HEK293 (cell line): ENCODE data around the gene NAGLU.
A peak's percentile ranks its signal among the peaks of the same experiment; 100 is the strongest.

ENCODE experiments used
- CTCF ChIA-PET: fragments of 350-600 bp; formaldehyde crosslinking; extraction: SDS; loops from one replicate; lab custom pipeline; 2021; ENCODE audit warnings: antibody characterized with exemption; lab: Yijun Ruan, JAX
- POLR2A ChIA-PET: fragments of 300-600 bp; formaldehyde crosslinking; extraction: SDS; loops from one replicate; lab custom pipeline; 2020; ENCODE audit warnings: antibody characterized with exemption, inconsistent platforms; lab: Yijun Ruan, JAX
- H3K27ac ChIP-seq: fragments of 200-500 bp; sonication (Bioruptor generic); 2 replicates; pipeline ENCODE4 v1.5.1; 2014; ENCODE audit warnings: low read depth, low read length, control low read depth, inconsistent platforms; ENCODE audit errors: extremely low read depth
- H3K36me3 ChIP-seq, 2 experiments: fragments of 200-500 bp in 1 of 2; sonication (Bioruptor generic) in 1 of 2; 1 replicate in 1 of 2; 2 replicates in 1 of 2; pipeline ENCODE4 v1.5.1; 2014 to 2017; ENCODE audit warnings: inconsistent platforms in 2 of 2, low read length in 2 of 2; ENCODE audit not compliant: control insufficient read depth in 2 of 2, insufficient read depth in 1 of 2
- H3K4me1 ChIP-seq: fragments of 200-500 bp; sonication (Bioruptor generic); 2 replicates; pipeline ENCODE4 v1.5.1; 2014; ENCODE audit warnings: mild to moderate bottlenecking, low read length, inconsistent platforms; ENCODE audit not compliant: control insufficient read depth, insufficient read depth
- H3K4me3 ChIP-seq: 2 replicates; pipeline ENCODE4 v1.5.1; 2011; ENCODE audit warnings: low read depth, mild to moderate bottlenecking, control low read depth, low read length, moderate library complexity
- H3K9me3 ChIP-seq: fragments of 200-500 bp; sonication (Bioruptor generic); 2 replicates; pipeline ENCODE4 v1.5.1; 2014; ENCODE audit warnings: low read depth, low read length, inconsistent platforms; ENCODE audit not compliant: control insufficient read depth, insufficient read depth
- FEZF1 ChIP-seq: fragments of 450-650 bp; formaldehyde crosslinking; IDR thresholded peaks from 2 replicates; pipeline ENCODE4 v1.5.1; 2016; ENCODE audit warnings: missing biosample characterization, missing genetic modification characterization
- KLF10 ChIP-seq: fragments of 450-650 bp; IDR thresholded peaks from 2 replicates; pipeline ENCODE4 v1.5.1; 2018; ENCODE audit warnings: missing biosample characterization, mild to moderate bottlenecking, missing genetic modification characterization
- ZNF157 ChIP-seq: fragments of 450-650 bp; formaldehyde crosslinking; IDR thresholded peaks from 2 replicates; pipeline ENCODE4 v1.5.1; 2016; ENCODE audit warnings: missing biosample characterization, missing genetic modification characterization
- ZNF174 ChIP-seq: fragments of 450-650 bp; formaldehyde crosslinking; IDR thresholded peaks from 2 replicates; pipeline ENCODE4 v1.5.0; 2017; ENCODE audit warnings: missing biosample characterization, mild to moderate bottlenecking, missing genetic modification characterization
- ZNF24 ChIP-seq: fragments of 450-650 bp; formaldehyde crosslinking; IDR thresholded peaks from 2 replicates; pipeline ENCODE4 v1.5.1; 2016; ENCODE audit warnings: missing biosample characterization, missing genetic modification characterization
- ZNF248 ChIP-seq: fragments of 450-650 bp; formaldehyde crosslinking; IDR thresholded peaks from 2 replicates; pipeline ENCODE4 v1.5.1; 2017; ENCODE audit warnings: missing biosample characterization, missing genetic modification characterization
- ZNF473 ChIP-seq: fragments of 450-650 bp; formaldehyde crosslinking; IDR thresholded peaks from 2 replicates; pipeline ENCODE4 v1.5.1; 2017; ENCODE audit warnings: missing biosample characterization, missing genetic modification characterization
- ZNF629 ChIP-seq: fragments of 450-650 bp; formaldehyde crosslinking; IDR thresholded peaks from 2 replicates; pipeline ENCODE4 v1.5.1; 2017; ENCODE audit warnings: missing biosample characterization, missing genetic modification characterization
- ZNF747 ChIP-seq: fragments of 450-650 bp; formaldehyde crosslinking; IDR thresholded peaks from 2 replicates; pipeline ENCODE4 v1.5.1; 2016; ENCODE audit warnings: missing biosample characterization, missing genetic modification characterization
- ZNF768 ChIP-seq: fragments of 450-650 bp; formaldehyde crosslinking; IDR thresholded peaks from 2 replicates; pipeline ENCODE4 v1.5.1; 2018; ENCODE audit warnings: missing biosample characterization, mild to moderate bottlenecking, missing genetic modification characterization
- ZNF792 ChIP-seq: fragments of 450-650 bp; formaldehyde crosslinking; IDR thresholded peaks from 2 replicates; pipeline ENCODE4 v1.5.1; 2016; ENCODE audit warnings: missing biosample characterization, missing genetic modification characterization
- ZNF837 ChIP-seq: fragments of 450-650 bp; formaldehyde crosslinking; IDR thresholded peaks from 2 replicates; pipeline ENCODE4 v1.5.1; 2016; ENCODE audit warnings: missing biosample characterization, missing genetic modification characterization
- TF ChIP-seq, protein P1 (sequence below): fragments of 450-650 bp; formaldehyde crosslinking; IDR thresholded peaks from 2 replicates; pipeline ENCODE4 v1.5.1; 2016; ENCODE audit warnings: missing biosample characterization, missing genetic modification characterization
- TF ChIP-seq, protein P2 (sequence below): fragments of 450-650 bp; formaldehyde crosslinking; IDR thresholded peaks from 2 replicates; pipeline ENCODE4 v1.5.1; 2016; ENCODE audit warnings: missing biosample characterization, missing genetic modification characterization
- TF ChIP-seq, protein P3 (sequence below): fragments of 450-650 bp; formaldehyde crosslinking; IDR thresholded peaks from 2 replicates; pipeline ENCODE4 v1.5.1; 2016; ENCODE audit warnings: missing biosample characterization, missing genetic modification characterization
- TF ChIP-seq, protein P4 (sequence below): fragments of 450-650 bp; IDR thresholded peaks from 2 replicates; pipeline ENCODE4 v1.5.1; 2018; ENCODE audit warnings: missing biosample characterization, mild to moderate bottlenecking, missing genetic modification characterization
- TF ChIP-seq, protein P5 (sequence below): fragments of 450-650 bp; formaldehyde crosslinking; conservative IDR thresholded peaks from 2 replicates; pipeline ENCODE4 v1.5.1; 2016; ENCODE audit warnings: low read depth, missing biosample characterization, missing genetic modification characterization

NAGLU gene

DNA sequence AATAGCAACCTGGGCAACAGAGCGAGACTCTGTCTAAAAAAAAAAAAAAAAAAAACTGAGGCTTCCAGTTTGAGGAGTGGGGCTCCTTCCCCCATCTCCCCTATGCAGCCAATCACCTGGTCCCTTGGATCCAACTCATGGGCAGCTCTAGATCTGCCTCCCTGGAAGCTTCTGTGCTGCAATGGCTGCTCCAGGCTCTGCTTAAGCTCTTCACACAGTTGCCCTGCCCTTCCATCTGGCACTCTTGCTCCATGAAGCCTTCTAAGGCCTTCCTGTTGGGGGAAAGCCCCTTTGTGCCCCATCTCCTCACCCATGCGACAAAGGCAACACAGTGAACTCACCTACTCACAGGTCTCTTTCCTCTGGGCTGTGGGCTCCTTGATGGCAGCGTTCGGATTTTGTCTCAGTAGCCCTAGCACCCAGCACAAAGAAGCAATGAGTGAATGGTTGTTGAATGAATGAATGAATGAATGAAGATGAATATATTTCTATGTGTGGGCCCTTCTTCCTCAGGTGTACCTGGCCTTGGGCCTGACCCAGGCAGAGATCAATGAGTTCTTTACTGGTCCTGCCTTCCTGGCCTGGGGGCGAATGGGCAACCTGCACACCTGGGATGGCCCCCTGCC lies 1.9 kb downstream of the NAGLU start:
- no peaks in the 10 kb centered on the region for H3K9me3 ChIP-seq
- peaks cover 10% of the 10 kb centered on the region for H3K4me1 ChIP-seq
- H3K36me3 ChIP-seq: peaks cover 17 to 41% of the 10 kb centered on the region in 2 experiments; a peak in 2 of 3 replicates
- TF ChIP-seq ZNF174 (tag by site-specific recombination): no peak
- TF ChIP-seq FEZF1 (tag by site-specific recombination): no peak
- 0 out of 2 replicates have a peak, but pooled peaks have one; percentile 23 for TF ChIP-seq ZNF24 (tag by site-specific recombination)
- TF ChIP-seq, all 188 proteins: peak for 1
- ChIA-PET CTCF (interaction anchor here (0.6 to 4.1 kb wide), 5 partner anchors 9 to 695 kb away, joined by 3 to 19 read pairs (median 4); no protein-coding TSS in a partner anchor), POLR2A (interaction anchor here (1.3 to 2.7 kb wide), 2 partner anchors 10 to 18 kb away, joined by 3 to 20 read pairs; no protein-coding TSS in a partner anchor)
- Histone ChIP-seq H3K27ac (no peak overlapping the region), H3K4me3 (no peak overlapping the region)

DNA sequence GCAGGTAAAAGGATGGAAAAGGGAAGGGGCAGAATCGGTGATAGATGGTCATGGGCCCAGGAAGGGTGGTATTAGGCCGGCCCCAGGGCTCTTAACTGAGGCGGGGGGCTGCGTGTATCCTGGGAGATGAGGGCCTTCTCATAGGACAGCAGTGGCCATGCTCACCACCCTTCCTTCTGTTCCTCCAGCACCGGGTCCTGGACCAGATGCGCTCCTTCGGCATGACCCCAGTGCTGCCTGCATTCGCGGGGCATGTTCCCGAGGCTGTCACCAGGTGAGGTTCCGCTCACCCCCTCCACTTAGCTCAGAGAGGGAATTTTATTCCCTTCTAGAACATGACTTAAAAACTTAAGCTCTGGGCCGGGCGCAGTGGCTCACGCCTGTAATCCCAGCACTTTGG lies 2.4 kb downstream of the NAGLU start:
- TF ChIP-seq ZNF768 (no peak), ZNF747 (tag by site-specific recombination) (no peak), ZNF792 (tag by site-specific recombination) (no peak), ZNF248 (tag by site-specific recombination) (no peak), ZNF473 (no peak), ZNF174 (tag by site-specific recombination) (no peak), ZNF629 (tag by site-specific recombination) (no peak), ZNF837 (tag by site-specific recombination) (no peak), KLF10 (tag by site-specific recombination) (no peak), ZNF157 (tag by site-specific recombination) (no peak)
- TF ChIP-seq, protein P1, sequence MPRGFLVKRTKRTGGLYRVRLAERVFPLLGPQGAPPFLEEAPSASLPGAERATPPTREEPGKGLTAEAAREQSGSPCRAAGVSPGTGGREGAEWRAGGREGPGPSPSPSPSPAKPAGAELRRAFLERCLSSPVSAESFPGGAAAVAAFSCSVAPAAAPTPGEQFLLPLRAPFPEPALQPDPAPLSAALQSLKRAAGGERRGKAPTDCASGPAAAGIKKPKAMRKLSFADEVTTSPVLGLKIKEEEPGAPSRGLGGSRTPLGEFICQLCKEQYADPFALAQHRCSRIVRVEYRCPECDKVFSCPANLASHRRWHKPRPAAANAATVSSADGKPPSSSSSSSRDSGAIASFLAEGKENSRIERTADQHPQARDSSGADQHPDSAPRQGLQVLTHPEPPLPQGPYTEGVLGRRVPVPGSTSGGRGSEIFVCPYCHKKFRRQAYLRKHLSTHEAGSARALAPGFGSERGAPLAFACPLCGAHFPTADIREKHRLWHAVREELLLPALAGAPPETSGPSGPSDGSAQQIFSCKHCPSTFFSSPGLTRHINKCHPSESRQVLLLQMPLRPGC: no peak
- TF ChIP-seq, protein P2, sequence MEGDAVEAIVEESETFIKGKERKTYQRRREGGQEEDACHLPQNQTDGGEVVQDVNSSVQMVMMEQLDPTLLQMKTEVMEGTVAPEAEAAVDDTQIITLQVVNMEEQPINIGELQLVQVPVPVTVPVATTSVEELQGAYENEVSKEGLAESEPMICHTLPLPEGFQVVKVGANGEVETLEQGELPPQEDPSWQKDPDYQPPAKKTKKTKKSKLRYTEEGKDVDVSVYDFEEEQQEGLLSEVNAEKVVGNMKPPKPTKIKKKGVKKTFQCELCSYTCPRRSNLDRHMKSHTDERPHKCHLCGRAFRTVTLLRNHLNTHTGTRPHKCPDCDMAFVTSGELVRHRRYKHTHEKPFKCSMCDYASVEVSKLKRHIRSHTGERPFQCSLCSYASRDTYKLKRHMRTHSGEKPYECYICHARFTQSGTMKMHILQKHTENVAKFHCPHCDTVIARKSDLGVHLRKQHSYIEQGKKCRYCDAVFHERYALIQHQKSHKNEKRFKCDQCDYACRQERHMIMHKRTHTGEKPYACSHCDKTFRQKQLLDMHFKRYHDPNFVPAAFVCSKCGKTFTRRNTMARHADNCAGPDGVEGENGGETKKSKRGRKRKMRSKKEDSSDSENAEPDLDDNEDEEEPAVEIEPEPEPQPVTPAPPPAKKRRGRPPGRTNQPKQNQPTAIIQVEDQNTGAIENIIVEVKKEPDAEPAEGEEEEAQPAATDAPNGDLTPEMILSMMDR (tag by site-specific recombination): no peak
- TF ChIP-seq, protein P3, sequence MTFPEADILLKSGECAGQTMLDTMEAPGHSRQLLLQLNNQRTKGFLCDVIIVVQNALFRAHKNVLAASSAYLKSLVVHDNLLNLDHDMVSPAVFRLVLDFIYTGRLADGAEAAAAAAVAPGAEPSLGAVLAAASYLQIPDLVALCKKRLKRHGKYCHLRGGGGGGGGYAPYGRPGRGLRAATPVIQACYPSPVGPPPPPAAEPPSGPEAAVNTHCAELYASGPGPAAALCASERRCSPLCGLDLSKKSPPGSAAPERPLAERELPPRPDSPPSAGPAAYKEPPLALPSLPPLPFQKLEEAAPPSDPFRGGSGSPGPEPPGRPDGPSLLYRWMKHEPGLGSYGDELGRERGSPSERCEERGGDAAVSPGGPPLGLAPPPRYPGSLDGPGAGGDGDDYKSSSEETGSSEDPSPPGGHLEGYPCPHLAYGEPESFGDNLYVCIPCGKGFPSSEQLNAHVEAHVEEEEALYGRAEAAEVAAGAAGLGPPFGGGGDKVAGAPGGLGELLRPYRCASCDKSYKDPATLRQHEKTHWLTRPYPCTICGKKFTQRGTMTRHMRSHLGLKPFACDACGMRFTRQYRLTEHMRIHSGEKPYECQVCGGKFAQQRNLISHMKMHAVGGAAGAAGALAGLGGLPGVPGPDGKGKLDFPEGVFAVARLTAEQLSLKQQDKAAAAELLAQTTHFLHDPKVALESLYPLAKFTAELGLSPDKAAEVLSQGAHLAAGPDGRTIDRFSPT: no peak
- TF ChIP-seq, protein P4, sequence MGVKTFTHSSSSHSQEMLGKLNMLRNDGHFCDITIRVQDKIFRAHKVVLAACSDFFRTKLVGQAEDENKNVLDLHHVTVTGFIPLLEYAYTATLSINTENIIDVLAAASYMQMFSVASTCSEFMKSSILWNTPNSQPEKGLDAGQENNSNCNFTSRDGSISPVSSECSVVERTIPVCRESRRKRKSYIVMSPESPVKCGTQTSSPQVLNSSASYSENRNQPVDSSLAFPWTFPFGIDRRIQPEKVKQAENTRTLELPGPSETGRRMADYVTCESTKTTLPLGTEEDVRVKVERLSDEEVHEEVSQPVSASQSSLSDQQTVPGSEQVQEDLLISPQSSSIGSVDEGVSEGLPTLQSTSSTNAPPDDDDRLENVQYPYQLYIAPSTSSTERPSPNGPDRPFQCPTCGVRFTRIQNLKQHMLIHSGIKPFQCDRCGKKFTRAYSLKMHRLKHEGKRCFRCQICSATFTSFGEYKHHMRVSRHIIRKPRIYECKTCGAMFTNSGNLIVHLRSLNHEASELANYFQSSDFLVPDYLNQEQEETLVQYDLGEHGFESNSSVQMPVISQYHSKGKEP: no peak
- TF ChIP-seq, protein P5, sequence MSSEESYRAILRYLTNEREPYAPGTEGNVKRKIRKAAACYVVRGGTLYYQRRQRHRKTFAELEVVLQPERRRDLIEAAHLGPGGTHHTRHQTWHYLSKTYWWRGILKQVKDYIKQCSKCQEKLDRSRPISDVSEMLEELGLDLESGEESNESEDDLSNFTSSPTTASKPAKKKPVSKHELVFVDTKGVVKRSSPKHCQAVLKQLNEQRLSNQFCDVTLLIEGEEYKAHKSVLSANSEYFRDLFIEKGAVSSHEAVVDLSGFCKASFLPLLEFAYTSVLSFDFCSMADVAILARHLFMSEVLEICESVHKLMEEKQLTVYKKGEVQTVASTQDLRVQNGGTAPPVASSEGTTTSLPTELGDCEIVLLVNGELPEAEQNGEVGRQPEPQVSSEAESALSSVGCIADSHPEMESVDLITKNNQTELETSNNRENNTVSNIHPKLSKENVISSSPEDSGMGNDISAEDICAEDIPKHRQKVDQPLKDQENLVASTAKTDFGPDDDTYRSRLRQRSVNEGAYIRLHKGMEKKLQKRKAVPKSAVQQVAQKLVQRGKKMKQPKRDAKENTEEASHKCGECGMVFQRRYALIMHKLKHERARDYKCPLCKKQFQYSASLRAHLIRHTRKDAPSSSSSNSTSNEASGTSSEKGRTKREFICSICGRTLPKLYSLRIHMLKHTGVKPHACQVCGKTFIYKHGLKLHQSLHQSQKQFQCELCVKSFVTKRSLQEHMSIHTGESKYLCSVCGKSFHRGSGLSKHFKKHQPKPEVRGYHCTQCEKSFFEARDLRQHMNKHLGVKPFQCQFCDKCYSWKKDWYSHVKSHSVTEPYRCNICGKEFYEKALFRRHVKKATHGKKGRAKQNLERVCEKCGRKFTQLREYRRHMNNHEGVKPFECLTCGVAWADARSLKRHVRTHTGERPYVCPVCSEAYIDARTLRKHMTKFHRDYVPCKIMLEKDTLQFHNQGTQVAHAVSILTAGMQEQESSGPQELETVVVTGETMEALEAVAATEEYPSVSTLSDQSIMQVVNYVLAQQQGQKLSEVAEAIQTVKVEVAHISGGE (tag by site-specific recombination): no peak
- ChIA-PET CTCF (interaction anchor here (0.6 to 1.0 kb wide), 4 partner anchors 9 to 695 kb away, joined by 3 to 4 read pairs (median 4); no protein-coding TSS in a partner anchor), POLR2A (interaction anchor here (1.3 kb wide), 1 partner anchor 19 kb away, joined by 3 read pairs; no protein-coding TSS in a partner anchor)
- H3K36me3 ChIP-seq: peaks cover 17 to 47% of the 10 kb centered on the region in 2 experiments; a peak in 2 of 3 replicates
- no peak overlapping the region for H3K4me3 ChIP-seq
- H3K27ac ChIP-seq: no peak overlapping the region
- no peaks in the 10 kb centered on the region for H3K9me3 ChIP-seq
- H3K4me1 ChIP-seq: peaks cover 10% of the 10 kb centered on the region
